Right cardiac atrium (tissue), 5 donors: ENCODE data around the gene NRTN. TPM values are rescaled to one million over a fixed set of nuclear protein-coding genes. Genes with fewer than 3 reads are reported as not detected.
"Not testable (repeated sequence)": the region's sequence is repeated elsewhere in the genome, so short reads cannot be mapped to it uniquely, and the experiment has no call there.

Experiments
- ATAC-seq, 2 donors: fragments of 200-7000 bp; cut with Tn5 transposase; one replicate each; pipeline versions ENCODE4 v1.8.0 to v1.9.1; 2020; ENCODE audit warnings: moderate library complexity in 2 of 2, mild to moderate bottlenecking in 1 of 2
- DNase-seq, 3 donors: peaks; one replicate each; pipeline ENCODE4 v3.0.0-alpha.2; 2020
- H3K27ac ChIP-seq: one replicate; pipeline ENCODE4 v1.5.1; 2013; ENCODE audit warnings: mild to moderate bottlenecking, low read length, control low read depth, moderate library complexity
- H3K27me3 ChIP-seq: one replicate; pipeline ENCODE4 v1.6.1; 2013; ENCODE audit not compliant: control insufficient read depth, insufficient read depth
- H3K4me1 ChIP-seq: one replicate; pipeline ENCODE4 v1.6.1; 2013; ENCODE audit warnings: low read length; ENCODE audit not compliant: control insufficient read depth, insufficient read depth
- H3K4me3 ChIP-seq: one replicate; pipeline ENCODE4 v1.5.1; 2013; ENCODE audit warnings: low read length, control low read depth
- H3K9me3 ChIP-seq: one replicate; pipeline ENCODE4 v1.6.1; 2013; ENCODE audit warnings: low read length; ENCODE audit not compliant: control insufficient read depth
- WGBS: extraction: QIAGEN DNeasy Blood & Tissue Kit; methylation state at CpG from one replicate; pipeline ENCODE4 v1.1.7; 2013; 5-methylcytosine and 5-hydroxymethylcytosine counted together
- intact Hi-C, 4 donors: fragments of 100-400 bp; cut with DNase I; formaldehyde crosslinking; loops; one replicate each; pipeline versions ENCODE4 v1.11.0 to v1.14.0; 2022 to 2023
- long read RNA-seq, 4 donors: library from polyadenylated mRNA; unstranded; transcript quantifications; one replicate each; pipeline ENCODE4 v2.0.0, GENCODE V29; 2020 to 2021
- polyA plus RNA-seq: library from polyadenylated mRNA; stranded (reverse); fragments of 200-250 nt; gene quantifications from one replicate; pipeline ENCODE4 v1.2.3, GENCODE V29; 2013
- total RNA-seq, 4 donors: library from RNA; stranded (reverse); fragmentation: NEBNext Ultra II Directional; extraction: Animal tissue kit (Norgen Biotek cat#: 25700); gene quantifications; one replicate each; pipeline ENCODE4 v1.2.1, GENCODE V29; 2021
- donor health status: healthy with polysubstance abuse.
- donor health status: DM: no; HTN: yes; CAD: no.
- donor health status: DM: no; HTN: no; CAD: no.
- donor health status: DM: no; HTN: yes; CAD: no; lungs with severe emphysema.
- donor health status: DM: yes; HTN: yes; CAD: no.

NRTN gene
- total RNA-seq (10 to 100 TPM; 31.6 to 57.1 (median 52.5) TPM), polyA plus RNA-seq (31.7 TPM)
- long read RNA-seq, donor 1, transcript NRTN-201 (2 exons, 1,109 nt): major isoform, 40 of 302 reads
- long read RNA-seq, donor 1, partial matches to known transcripts: 246 of 302 reads
- long read RNA-seq, donor 1, other reads (novel, unspliced or antisense): 16 of 302 reads
- long read RNA-seq, donor 2, transcript NRTN-201 (2 exons, 1,109 nt): major isoform, 11 of 206 reads
- long read RNA-seq, donor 2, partial matches to known transcripts: 184 of 206 reads
- long read RNA-seq, donor 2, other reads (novel, unspliced or antisense): 11 of 206 reads
- long read RNA-seq, donor 3: 0 reads
- long read RNA-seq, donor 4, transcript NRTN-201 (2 exons, 1,109 nt): major isoform, 14 of 244 reads
- long read RNA-seq, donor 4, partial matches to known transcripts: 222 of 244 reads
- long read RNA-seq, donor 4, other reads (novel, unspliced or antisense): 8 of 244 reads

DNA sequence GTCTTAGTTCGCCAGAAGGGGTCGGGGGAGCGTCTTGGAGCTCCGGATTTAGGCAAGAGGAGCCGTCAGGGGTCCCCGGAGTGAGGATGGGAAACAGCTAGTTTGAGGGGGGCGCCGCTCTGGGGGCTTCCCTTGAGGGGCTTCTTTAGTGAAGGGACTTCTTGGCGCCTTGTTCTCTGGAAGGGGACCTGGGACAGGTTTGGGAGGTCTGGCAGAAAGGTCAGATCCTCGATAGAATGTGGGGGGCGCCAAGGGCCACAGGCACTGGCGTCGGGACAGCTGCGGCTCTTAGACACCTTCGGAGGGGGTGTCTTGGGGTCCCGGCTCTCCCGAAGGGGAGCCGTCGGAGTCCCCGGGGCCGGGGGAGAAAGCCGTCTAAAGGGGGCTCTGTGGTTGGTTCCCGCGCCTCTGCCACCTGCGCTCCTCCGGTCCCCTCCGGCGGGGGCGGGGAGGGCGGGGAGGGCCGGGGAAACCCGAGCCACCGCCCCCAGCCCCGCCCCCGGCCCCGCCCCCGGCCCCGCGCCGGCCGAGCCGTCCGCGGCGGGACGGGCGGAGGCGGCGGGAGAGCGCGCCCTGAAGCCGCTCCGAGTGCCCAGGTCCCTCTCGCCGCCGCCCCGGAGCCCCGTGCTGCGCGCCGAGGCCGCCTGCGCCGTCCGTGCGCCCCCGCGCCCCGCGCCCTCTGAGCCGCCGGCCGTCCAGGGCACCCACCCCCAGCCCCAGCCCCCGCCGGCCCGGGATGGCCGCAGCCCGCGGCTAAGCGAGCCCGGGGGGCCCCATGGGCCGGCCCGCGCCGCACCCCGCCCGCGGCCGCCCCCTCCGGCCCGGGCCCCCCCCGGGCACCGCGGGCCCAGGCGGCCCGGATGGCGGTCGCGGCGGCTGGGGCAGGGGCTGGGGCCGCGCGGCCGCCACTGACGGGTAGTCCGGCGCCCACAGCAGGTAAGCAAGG lies at the start of gene NRTN:
TSS of gene NRTN (plus strand) at position 552 of the 946 bp plus-strand sequence. CDS start 19,099 bp downstream, outside the sequence.
- ATAC-seq (peak; percentile 38 to 52), DNase-seq (peak in 2 of 3 donors; percentile 71 to 72)
- H3K27ac ChIP-seq: peak within 1 kb of the TSS; percentile 86
- no peaks in the 10 kb centered on the region for H3K9me3 ChIP-seq
- intact Hi-C loops: loop anchor here (2.0 to 10.0 kb wide), 5 partner anchors 88 to 218 kb away; no protein-coding TSS in a partner anchor
- peak within 1 kb of the TSS; percentile 60 for H3K4me3 ChIP-seq
- no peaks in the 10 kb centered on the region for H3K27me3 ChIP-seq
- no peaks in the 10 kb centered on the region for H3K4me1 ChIP-seq
- 2% methylated on average over 93 of the region's 107 CpGs for WGBS

- no peaks in the 10 kb centered on the region for H3K4me1 ChIP-seq
- 90% methylated on average over 5 of the region's 5 CpGs for WGBS
- no peaks in the 10 kb centered on the region for H3K27me3 ChIP-seq
- H3K9me3 ChIP-seq: no peaks in the 10 kb centered on the region
- intact Hi-C loops: no loop called here
- no peak for DNase-seq
- ATAC-seq: no peak
- H3K27ac ChIP-seq: no peak overlapping the region
- H3K4me3 ChIP-seq: no peak overlapping the region
Observed at GRCh38 chr19:5762608-5763217, 42.2 kb upstream of the NRTN start.

DNA sequence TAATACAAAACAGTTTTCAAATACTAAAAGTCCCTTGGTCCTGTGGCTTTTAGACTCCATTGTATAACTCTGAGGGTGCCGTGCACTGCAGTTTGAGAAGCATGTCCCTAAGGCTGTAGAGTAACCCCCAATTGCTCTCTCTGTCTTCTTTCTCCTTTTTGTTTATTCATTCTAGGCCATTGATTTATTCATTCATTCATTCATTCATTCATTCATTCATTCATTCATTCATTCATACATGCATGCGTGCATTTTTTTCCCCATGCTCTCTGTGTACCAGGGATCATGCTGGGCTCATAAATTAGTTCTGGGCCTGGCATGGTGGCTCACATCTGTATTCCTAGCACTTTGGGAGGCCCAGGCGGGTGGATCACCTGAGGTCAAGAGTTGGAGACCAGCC lies 39.6 kb upstream of the NRTN start:
- WGBS: 88% methylated on average over 3 of the region's 3 CpGs

GRCh38 chr19:5767949-5768348 lies 36.9 kb upstream of the NRTN start:
- ATAC-seq: no peak
- H3K4me1 ChIP-seq: no peaks in the 10 kb centered on the region
- no peaks in the 10 kb centered on the region for H3K27me3 ChIP-seq
- H3K9me3 ChIP-seq: no peaks in the 10 kb centered on the region
- WGBS: 96% methylated on average over 10 of the region's 10 CpGs
- no peak overlapping the region for H3K4me3 ChIP-seq
- intact Hi-C loops: no loop called here
- no peak overlapping the region for H3K27ac ChIP-seq
- DNase-seq: no peak

More for the DNA sequence above, 39.6 kb upstream of the NRTN start:
- no peak overlapping the region for H3K27ac ChIP-seq
- DNase-seq (no peak), ATAC-seq (no peak)
- H3K9me3 ChIP-seq: no peaks in the 10 kb centered on the region
- no peaks in the 10 kb centered on the region for H3K4me1 ChIP-seq
- no peak overlapping the region for H3K4me3 ChIP-seq
- intact Hi-C loops: no loop called here
- no peaks in the 10 kb centered on the region for H3K27me3 ChIP-seq

DNA sequence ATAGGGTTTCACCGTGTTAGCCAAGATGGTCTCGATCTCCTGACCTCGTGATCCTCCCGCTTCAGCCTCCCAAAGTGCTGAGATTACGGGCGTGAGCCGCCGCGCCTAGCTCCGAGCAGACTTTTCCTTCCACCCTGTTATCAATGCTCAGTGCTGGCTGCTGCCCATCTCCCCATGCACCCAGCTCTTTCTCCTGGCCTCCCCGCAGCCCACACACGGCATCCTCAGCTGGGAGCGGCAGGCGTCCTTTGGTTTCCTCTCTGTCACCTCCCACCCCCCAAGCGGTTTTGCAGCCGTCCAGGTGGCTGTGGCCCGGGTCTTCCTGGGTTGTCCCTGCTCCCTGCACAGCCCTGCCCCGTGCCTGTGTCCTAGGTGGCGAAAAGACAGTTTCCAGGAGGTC lies 32.5 kb upstream of the NRTN start:
- Histone ChIP-seq H3K4me3 (no peak overlapping the region), H3K4me1 (no peaks in the 10 kb centered on the region), H3K9me3 (no peaks in the 10 kb centered on the region), H3K27ac (no peak overlapping the region), H3K27me3 (no peaks in the 10 kb centered on the region)
- intact Hi-C loops: no loop called here
- WGBS: 79% methylated on average over 19 of the region's 19 CpGs
- DNase-seq (no peak), ATAC-seq (no peak)

GRCh38 chr19:5773276-5773675 lies 31.6 kb upstream of the NRTN start:
- Histone ChIP-seq H3K27ac (no peak overlapping the region), H3K4me1 (no peaks in the 10 kb centered on the region)

DNA sequence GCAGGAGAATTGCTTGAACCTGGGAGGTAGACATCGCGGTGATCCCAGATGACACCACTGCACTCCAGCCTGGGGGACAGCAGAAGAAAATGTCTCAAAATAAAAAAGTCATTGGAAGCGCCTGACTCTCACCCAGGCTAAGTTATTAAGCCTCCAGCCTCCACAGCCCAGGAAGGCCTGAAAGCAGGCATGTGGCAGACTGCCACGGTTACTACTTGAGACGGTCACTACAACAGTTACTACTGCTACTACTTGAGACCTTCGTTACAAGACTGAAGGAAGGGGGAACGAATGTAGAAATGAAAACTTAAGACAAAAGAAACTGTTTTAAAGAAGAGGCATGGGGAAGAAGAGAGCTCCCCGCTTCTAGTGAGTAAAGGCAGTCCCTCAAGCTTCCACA lies 29.9 kb upstream of the NRTN start:
- Histone ChIP-seq H3K4me3 (no peak overlapping the region), H3K4me1 (no peaks in the 10 kb centered on the region), H3K9me3 (no peaks in the 10 kb centered on the region), H3K27me3 (no peaks in the 10 kb centered on the region), H3K27ac (no peak overlapping the region)
- ATAC-seq (no peak), DNase-seq (no peak)
- intact Hi-C loops: no loop called here
- WGBS: 79% methylated on average over 8 of the region's 8 CpGs

More at GRCh38 chr19:5773276-5773675, 31.6 kb upstream of the NRTN start:
- H3K4me3 ChIP-seq: no peak overlapping the region
- no peaks in the 10 kb centered on the region for H3K9me3 ChIP-seq
- DNase-seq (no peak), ATAC-seq (no peak)
- no peaks in the 10 kb centered on the region for H3K27me3 ChIP-seq
- intact Hi-C loops: no loop called here
- WGBS: 89% methylated on average over 5 of the region's 5 CpGs

GRCh38 chr19:5775668-5776309 lies 29.1 kb upstream of the NRTN start:
- WGBS: 63% methylated on average over 17 of the region's 17 CpGs
- DNase-seq: no peak
- ATAC-seq: peak in 1 of 2 donors; percentile 16
- Histone ChIP-seq H3K9me3 (no peaks in the 10 kb centered on the region), H3K4me3 (no peak overlapping the region), H3K4me1 (no peaks in the 10 kb centered on the region), H3K27ac (no peak overlapping the region), H3K27me3 (no peaks in the 10 kb centered on the region)
- intact Hi-C loops: no loop called here

GRCh38 chr19:5778402-5778801 lies 26.5 kb upstream of the NRTN start:
- DNase-seq (no peak), ATAC-seq (no peak)
- WGBS: 83% methylated on average over 17 of the region's 17 CpGs
- Histone ChIP-seq H3K4me1 (no peaks in the 10 kb centered on the region), H3K4me3 (no peak overlapping the region), H3K27me3 (no peaks in the 10 kb centered on the region), H3K9me3 (no peaks in the 10 kb centered on the region), H3K27ac (no peak overlapping the region)
- intact Hi-C loops: no loop called here

GRCh38 chr19:5780916-5781315 lies 24.0 kb upstream of the NRTN start:
- intact Hi-C loops, H3K4me1 ChIP-seq, H3K27me3 ChIP-seq, ATAC-seq, H3K9me3 ChIP-seq, DNase-seq, H3K27ac ChIP-seq, H3K4me3 ChIP-seq: not testable (repeated sequence)
- 81% methylated on average over 11 of the region's 11 CpGs for WGBS
